GM23248 (cell line): Measurements from ENCODE around the gene AKAP13.

Source experiments
- EZH2 ChIP-seq: fragments of 200-600 bp; sonication (generic); IDR thresholded peaks from 2 replicates; pipeline ENCODE4 v1.6.1; 2018; ENCODE audit warnings: antibody characterized with exemption, mild to moderate bottlenecking; ENCODE audit not compliant: insufficient read depth, poor library complexity, severe bottlenecking
- EZH2phosphoT487 ChIP-seq: fragments of 200-600 bp; sonication (generic); IDR thresholded peaks from 2 replicates; pipeline ENCODE4 v1.6.1; 2018; ENCODE audit warnings: antibody characterized with exemption, moderate library complexity, mild to moderate bottlenecking, low read depth; ENCODE audit not compliant: insufficient read depth

DNA sequence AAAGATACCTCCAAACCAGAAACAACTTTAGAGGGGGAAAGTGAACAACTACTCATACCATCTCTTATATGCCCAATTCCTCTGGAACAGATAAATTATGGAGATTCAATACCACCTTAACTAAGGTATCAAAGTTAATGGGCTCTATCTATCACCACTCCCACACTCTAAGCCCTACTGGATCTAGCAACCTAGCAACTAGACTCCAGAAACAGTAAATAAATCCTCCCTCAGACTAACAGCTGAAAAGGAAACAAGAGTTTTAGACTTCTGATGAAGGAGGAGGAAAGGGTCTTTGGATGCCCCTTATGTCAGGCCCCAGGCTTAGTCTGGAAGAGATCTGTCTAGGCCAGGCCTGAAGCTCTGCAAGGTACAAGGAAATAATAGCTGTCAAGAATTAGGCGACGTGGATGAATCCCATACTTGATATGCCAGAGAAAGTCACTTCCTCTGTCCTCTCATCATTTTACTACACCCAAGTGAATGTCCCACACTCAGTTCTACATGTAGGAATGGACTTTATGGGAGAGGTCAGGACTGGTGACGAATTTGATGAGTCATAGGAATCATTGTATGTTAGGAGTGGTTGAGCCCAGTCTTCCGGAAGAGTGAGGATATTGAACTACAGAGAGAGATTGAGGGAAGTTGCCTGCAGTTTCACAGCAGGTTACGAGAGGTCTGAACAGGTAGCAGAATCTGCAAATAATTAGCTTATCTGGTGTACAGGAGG lies 113.8 kb downstream of the AKAP13 start:
- no peak for TF ChIP-seq EZH2
- no peak for TF ChIP-seq EZH2phosphoT487
